ENCODE measurements around the gene C22orf23.
"Not testable (repeated sequence)": the region's sequence is repeated elsewhere in the genome, so short reads cannot be mapped to it uniquely, and the experiment has no call there.

DNA sequence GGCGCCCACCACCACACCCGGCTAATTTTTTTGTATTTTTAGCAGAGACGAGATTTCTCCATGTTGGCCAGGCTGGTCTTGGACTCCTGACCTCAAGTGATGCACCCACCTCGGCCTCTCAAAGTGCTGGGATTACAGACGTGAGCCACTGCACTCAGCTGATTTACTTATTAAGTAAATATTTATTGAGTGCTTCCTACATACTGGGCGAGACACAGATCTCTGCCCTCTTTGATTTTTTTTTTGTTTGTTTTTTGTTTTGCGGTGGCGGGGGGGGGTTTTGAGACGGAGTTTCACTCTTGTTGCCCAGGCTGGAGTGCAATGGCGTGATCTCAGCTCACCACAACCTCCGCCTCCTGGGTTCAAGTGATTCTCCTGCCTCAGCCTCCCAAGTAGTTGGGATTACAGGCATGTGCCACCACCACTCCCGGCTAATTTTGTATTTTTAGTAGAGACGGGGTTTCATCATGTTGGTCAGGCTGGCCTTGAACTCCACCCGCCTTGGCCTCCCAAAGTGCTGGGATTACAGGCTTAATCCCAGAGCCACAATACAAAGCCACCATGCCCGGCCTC lies 2.5 kb upstream of the C22orf23 start:
- TF ChIP-seq CTCF, POLR2A (IDR thresholded peaks at IDR 0.05): not testable (repeated sequence)

All from body of pancreas (tissue), 4 donors.